GM19438 (cell line): Measurements from ENCODE around the gene VAC14.
A peak's percentile ranks its signal among the peaks of the same experiment; 100 is the strongest.
"Not testable (repeated sequence)": the region's sequence is repeated elsewhere in the genome, so short reads cannot be mapped to it uniquely, and the experiment has no call there.

Source experiments
- ATAC-seq: cut with Tn5 transposase; IDR thresholded peaks from one replicate; pipeline ENCODE4 v1.9.1; 2021; ENCODE audit warnings: low read depth; ENCODE audit not compliant: unreplicated experiment

VAC14 gene

DNA sequence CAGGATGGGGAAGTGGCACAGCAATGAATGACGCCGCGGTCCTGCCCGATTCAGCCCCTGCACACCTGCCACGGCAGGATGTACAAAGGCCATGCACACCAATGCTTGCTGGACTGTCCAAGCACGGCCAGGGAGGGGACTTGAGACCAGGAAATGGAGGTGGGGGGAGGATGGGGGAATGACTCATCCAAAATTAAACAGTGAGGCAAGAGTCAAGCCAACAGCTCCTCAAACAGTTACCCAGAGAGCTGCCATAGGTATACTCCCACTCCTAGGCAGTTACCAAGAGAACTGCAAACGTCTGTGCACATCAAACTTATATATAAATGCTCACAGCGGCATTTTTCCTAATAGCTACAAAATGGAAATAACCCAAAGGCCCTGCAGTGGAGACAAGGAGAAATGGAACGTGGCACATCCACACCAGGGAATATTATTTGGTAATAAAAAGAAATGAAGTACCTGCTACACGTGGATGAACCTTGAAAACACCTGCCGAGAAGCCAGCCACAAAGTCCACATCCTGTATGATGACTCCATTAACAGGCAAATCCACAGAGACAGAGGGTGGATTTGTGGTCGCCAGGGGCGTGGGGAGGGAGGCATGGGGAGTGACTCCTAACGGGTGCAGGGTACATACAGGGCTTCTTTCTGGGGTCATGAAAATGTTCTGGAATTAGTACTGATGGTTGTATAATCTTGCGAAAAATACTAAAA lies 54.1 kb downstream of the VAC14 start:
- ATAC-seq: no peak

DNA sequence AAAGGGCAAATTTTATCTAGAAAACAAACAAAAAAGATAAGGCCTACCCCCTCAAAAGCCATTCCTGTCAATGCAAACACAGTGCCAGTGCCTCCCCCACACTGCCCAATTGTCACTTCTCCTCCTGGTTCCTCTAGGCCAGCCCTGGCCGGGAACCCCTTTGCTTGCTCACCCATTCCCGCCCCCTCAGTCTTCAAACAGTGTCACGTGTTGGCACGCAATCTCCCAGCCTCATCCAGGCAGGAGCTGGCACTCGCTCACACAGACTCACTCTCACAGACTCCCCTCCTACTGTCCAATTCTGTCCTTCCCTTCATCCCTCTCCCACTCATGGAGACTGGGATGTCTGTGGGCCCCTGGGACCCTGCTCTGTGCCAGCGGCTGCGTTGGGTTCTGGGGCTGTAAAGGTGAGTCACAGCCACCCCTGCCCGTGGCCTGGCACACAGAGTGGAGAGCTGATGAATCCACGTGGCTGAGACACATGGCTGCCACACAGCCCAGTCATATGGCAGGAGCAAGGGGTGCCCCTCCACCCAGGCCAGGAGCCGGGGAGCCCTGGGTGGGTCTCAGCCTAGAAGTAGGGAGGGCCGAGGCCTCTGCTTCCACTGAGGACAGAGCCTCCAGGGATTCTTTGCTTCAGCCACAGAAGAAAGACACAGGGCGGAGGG lies 54.8 kb downstream of the VAC14 start:
- no peak for ATAC-seq

DNA sequence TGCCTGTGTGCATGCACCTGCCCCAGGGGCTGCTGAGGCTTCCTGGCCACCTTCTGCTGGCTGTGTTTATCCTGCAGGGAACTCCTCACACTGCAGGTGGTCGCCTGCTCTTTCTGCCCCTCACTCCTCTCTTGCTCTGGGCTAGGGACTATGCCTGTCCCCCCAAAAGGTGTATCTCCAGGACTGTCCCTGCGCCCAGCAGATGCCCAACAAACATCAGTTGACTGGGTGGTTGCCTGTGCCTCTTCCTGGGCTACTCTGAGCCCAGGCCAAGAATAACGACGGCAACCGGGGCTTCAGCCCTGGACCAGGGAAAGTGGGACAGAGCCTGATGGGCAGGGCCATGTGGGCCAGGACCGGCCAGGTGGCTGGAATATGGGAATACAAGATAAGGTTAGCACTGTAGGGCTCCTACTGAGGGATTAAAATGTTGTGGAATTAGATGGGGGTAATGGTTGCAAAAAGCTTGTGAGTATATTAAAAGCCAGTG lies 55.4 kb downstream of the VAC14 start:
- ATAC-seq: no peak

- no peak for ATAC-seq
Measured at GRCh38 chr16:70744366-70744765, 56.6 kb downstream of the VAC14 start.

GRCh38 chr16:70743791-70744190 lies 57.2 kb downstream of the VAC14 start:
- no peak for ATAC-seq

DNA sequence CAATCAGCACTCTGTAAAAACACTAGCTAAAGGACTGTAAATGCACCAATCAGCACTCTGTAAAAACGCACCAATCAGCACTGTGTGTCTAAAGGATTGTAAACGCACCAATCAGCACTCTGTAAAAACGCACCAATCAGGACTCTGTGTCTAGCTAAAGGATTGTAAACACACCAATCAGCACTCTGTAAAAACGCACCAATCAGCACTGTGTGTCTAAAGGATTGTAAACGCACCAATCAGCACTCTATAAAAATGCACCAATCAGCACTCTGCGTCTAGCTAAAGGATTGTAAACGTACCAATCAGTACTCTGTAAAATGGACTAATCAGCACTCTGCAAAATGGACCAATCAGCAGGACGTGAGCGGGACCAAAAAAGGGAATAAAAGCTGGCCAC lies 58.0 kb downstream of the VAC14 start:
- ATAC-seq: not testable (repeated sequence)

- no peak for ATAC-seq
Measured at GRCh38 chr16:70741783-70742125, 59.2 kb downstream of the VAC14 start.

DNA sequence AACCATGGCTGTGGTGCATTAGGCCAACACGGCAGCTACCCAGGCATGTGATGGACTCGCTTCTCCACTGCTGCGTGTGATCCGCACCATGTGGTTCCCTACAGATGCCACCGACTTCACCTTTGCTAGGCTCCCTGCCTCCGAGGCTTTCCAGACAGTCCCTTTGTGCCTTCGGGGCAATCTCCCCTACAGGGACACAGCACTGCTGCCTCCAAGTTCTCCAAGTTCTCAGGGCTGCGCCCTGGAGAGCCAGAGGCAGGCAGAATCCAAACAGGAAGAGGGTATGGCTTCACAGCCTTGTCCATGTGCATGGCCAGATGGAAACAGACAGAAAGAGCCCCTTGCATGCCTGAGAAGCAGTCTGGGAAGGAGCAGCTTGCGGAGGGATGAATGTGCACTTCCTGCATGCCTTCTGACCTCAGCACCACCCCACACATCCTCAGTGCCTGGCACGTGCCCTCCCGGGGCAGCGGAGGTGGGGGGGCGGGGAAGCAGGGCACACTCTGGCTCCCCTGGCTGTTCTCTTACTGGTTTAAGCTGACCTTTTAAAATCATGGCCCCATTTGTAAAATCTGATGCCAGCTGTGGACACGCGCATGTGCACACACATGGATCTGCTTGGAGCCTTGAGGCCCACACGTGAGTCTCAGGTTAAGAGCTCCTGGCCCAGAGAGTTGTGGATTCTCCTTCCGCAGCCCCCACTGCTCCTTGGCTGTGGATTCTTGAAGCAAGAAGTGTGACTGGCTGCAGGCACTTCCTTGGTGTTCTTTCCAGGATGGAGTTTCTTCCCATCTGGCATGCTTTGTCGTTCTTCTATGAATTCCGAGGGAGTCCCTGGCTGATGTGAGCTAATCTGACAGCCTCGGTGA lies 59.8 kb downstream of the VAC14 start:
- ATAC-seq: no peak

DNA sequence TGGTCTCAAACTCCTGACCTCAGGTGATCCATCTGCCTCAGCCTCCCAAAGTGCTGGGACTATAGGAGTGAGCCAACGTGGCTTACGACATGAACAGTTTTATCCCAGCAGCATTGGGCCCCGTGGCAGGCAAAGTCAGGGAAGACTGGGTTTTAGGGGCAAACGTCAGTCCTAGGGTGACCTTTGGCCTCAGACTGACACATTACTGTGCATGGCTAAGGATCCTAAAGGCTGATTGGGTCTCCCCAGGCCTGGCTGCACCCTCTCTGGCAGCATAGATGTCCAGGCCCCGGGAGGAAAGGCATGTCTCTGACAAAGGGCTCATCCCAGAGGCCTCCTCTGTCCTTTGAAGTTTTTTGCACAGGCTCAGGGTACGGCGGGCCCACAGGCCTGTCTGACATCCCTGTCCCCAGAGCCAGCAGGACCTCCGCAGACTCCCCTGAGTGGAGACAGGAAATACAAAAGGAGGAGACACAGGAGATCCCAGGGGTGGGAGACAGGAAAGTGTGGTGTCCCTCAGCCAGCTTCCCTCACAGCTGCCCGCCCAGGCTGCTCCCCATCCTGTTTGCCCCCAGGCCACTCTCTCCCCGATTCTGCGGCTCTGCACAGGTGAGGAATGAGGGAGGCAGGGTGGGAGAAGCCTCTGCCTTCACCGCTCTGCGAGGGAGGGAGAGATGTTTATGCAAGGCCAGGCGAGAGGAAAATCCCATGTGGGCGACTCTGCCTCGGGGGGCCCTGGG lies 60.6 kb downstream of the VAC14 start:
- no peak for ATAC-seq

GRCh38 chr16:70739389-70739788 lies 61.6 kb downstream of the VAC14 start:
- ATAC-seq: no peak

GRCh38 chr16:70738083-70738977 lies 62.6 kb downstream of the VAC14 start:
- ATAC-seq: no peak

- ATAC-seq: peak; percentile 89
Measured at GRCh38 chr16:70737377-70738082, 63.4 kb downstream of the VAC14 start.

DNA sequence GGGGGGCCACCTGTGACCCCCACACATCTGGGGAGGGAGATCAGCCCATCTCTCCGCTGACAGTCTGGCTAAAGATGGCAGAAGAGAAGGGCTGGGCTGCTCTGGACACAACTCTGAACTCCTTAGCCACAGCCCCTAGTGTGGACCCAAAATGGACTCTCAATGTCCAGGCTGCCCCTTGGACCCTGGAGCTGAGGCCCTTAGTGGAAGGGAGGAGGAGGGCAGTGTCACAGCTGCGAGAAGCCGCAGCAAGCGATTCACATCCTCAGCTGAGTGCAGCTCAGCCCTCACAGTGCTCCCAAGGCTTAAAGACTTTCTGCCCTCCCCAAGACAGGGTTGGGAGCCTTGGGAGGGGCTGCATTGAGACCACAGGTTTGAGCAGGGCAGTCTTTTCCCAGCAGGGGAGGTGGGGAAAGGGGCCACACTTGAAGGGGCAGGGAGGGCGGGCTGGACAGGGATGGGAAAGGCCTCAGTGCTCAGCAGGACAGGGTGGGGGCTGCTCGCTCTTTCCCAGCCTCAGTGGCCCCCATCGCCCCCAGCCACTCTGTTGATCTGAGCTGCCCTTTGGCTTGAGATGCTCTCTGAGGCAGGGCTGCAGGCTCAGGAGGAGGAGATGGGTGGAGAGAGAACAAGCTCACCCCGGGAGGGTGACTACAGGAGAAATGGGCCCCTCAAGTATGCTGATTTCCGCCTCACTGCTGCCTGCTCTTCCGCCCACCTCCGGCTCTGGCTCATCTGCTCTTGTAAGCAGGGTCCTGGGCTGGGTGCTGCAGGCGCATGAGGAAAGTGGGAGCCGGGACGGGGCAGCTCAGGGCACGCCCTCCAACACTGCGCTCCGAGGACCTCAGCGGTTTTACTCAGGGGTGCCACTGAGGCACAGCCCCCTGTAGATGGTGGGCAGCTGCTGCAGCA lies 64.2 kb downstream of the VAC14 start:
- no peak for ATAC-seq

GRCh38 chr16:70735141-70735979 lies 65.6 kb downstream of the VAC14 start:
- ATAC-seq: no peak

- no peak for ATAC-seq
Measured at GRCh38 chr16:70734522-70735095, 66.3 kb downstream of the VAC14 start.

DNA sequence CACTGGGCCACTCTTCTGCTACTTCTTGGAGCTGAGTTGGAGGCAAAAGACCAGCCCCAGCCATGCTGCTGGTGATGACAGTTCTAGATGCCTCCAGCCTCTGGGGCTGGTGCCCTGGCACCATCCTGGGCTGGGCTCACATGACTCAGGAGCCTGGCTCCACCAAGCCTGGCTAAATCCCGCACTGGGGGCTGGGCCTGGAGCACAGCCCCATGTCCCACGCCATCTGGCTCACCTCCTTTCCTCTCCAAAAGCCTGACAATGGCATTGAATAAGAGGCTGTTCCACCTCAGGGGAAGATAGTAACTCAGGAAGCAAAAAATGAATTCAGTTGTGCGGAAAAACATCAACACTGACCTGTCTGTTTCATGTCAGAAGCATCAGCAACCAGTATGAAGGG lies 70.0 kb downstream of the VAC14 start:
- ATAC-seq: no peak

DNA sequence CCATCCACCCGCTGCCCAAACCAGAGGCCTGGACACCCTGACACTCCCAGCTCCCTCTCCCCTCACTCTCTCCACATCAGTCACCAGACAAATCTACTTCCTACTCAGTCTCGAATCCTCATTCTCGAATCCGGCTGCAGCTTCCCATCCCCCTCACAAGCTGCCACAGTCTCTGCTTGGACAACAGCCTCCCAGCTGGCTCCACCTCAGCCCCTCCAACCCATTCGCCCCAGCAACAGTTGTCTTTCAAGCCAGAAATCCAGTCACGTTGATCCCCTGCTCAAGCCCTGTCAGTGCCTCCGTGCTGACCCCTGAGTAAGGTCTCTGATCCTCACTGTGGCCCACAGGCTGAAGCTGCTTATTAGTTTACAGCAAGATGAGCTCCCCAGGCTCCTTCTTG lies 70.9 kb downstream of the VAC14 start:
- no peak for ATAC-seq
